Measurements from ENCODE around the gene TNIP1. TPM values are rescaled to one million over a fixed set of nuclear protein-coding genes. Genes with fewer than 3 reads are reported as not detected.

The TNIP1 gene
- 144 to 185 TPM (median 171 TPM) in 5 replicates for total RNA-seq (2022; extraction: Qiagen RNA extraction)

GRCh38 chr5:151080613-151081430, at the start of gene TNIP1:
TNIP1 (minus strand) TSS chr5:151081034; CDS start chr5:151065095, 15,939 bp downstream.

GRCh38 chr5:151020304-151021110, 60.3 kb downstream of the TNIP1 start, which contains the start of gene GPX3:
GPX3 (plus strand) TSS chr5:151020591; CDS start chr5:151020655, 64 bp downstream.

Other genes starting within 250 kb of the TNIP1 start
- gene IRGM, start 234.5 kb downstream of the TNIP1 start, total RNA-seq (2022; extraction: Qiagen RNA extraction) = 0.07 to 0.14 TPM (median 0.09 TPM) in 4 of 5 replicates, not detected in the other
- 2.4 to 2.7 TPM (median 2.5 TPM) in 5 replicates for gene ZNF300, start 176.1 kb downstream of the TNIP1 start, total RNA-seq (2022; extraction: Qiagen RNA extraction)
- 16.7 to 20.3 TPM (median 17.5 TPM) in 5 replicates for gene GPX3, start 60.4 kb downstream of the TNIP1 start, total RNA-seq (2022; extraction: Qiagen RNA extraction)
- gene ANXA6, start 76.7 kb upstream of the TNIP1 start, total RNA-seq (2022; extraction: Qiagen RNA extraction) = 43.9 to 53.1 TPM (median 47.6 TPM) in 5 replicates
- 1.4 to 2.4 TPM (median 1.5 TPM) in 5 replicates for gene CCDC69, start 143.1 kb upstream of the TNIP1 start, total RNA-seq (2022; extraction: Qiagen RNA extraction)
- 16.9 to 18.2 TPM (median 17.6 TPM) in 5 replicates for gene GM2A, start 172.2 kb upstream of the TNIP1 start, total RNA-seq (2022; extraction: Qiagen RNA extraction)
- not detected in 5 replicates for gene SLC36A3, start 222.7 kb upstream of the TNIP1 start, total RNA-seq (2022; extraction: Qiagen RNA extraction)